ENCODE measurements around the gene ISL2.

DNA sequence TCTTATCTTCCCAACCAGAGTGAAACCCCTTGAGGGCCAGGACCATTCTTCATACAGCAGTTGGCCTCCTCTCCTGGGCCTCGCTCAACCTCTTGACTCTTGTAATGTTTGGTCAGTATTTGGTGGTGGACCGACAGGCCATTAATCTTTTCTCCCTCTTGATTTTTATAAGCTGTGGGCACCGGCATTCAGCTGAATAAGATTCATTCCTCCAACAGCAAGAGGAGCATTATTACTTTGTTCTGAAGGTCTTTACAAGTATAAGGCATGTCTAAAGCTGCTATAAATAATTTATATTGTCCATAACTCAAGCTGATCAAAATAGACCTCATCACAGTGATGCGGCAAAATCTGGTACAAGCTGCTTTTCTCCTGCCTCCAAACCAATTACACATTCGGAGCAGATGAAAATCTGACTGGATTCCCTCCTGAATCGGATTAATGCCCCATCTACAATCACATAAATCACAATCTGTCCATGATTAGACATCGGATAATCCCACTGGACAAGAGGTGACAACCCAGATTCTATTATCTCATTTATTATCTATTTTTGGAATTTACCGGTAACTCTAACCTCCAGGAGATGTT is 8.4 kb upstream of the ISL2 start:
- TF ChIP-seq, protein P1, sequence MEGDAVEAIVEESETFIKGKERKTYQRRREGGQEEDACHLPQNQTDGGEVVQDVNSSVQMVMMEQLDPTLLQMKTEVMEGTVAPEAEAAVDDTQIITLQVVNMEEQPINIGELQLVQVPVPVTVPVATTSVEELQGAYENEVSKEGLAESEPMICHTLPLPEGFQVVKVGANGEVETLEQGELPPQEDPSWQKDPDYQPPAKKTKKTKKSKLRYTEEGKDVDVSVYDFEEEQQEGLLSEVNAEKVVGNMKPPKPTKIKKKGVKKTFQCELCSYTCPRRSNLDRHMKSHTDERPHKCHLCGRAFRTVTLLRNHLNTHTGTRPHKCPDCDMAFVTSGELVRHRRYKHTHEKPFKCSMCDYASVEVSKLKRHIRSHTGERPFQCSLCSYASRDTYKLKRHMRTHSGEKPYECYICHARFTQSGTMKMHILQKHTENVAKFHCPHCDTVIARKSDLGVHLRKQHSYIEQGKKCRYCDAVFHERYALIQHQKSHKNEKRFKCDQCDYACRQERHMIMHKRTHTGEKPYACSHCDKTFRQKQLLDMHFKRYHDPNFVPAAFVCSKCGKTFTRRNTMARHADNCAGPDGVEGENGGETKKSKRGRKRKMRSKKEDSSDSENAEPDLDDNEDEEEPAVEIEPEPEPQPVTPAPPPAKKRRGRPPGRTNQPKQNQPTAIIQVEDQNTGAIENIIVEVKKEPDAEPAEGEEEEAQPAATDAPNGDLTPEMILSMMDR (IDR thresholded peaks at IDR 0.05) = no peak
- TF ChIP-seq POLR2A (IDR thresholded peaks at IDR 0.05) (no peak), EP300 (IDR thresholded peaks at IDR 0.05) (no peak)
